CD4-positive, alpha-beta T cell treated with Interleukin-1 beta for 1 hour (primary cell): ENCODE measurements around the gene YPEL1.
A peak's percentile ranks its signal among the peaks of the same experiment; 100 is the strongest.

ENCODE experiments used
- DNase-seq, 2 donors: peaks; one replicate each; pipeline ENCODE4 v3.0.0-alpha.2; 2020 to 2022

The YPEL1 gene

DNA sequence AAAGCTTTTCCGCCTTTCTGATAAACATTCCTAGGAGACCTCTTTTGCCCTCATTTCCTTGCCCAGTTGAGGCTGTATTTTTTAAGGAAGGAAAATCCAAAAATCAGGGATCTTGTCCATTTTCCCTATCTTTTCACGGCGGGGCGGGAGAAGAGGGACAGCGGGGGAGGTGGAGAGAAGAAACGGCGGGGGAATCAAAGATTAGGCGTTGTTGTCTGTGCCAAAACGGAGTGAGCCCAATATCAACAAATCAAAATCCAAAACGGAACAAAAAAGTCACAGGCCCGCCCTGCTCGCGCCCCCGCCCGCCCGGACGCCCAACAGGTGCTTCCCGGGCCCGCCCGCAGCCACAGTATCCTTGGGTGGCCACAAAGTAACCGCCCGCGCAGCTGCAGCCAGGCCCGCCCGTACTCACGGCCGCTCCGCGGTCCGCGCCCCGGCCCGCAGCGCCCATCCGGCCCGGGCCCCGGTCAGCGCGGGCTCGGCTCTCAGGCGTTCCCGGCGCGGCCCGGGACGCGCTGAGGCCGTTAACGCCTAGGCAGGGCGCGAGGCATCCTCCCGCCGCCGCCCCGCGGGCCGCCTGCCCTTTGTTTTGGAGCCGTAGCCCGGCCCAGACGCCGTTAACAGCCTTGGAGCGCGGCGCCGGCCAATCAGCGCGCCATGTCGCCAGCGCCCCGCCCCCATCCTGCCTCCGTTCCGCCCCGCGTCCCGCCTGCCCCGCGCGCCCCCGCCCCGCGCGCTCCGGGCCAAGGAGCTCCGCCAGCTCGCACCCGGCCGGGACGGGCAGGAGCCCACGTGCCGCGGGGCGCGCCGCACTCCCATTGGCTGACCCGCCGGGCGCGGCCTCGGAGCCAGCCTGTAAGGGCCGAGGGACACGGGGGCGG, at the start of gene YPEL1:
TSS of gene YPEL1 (minus strand) at position 595 of the 884 bp plus-strand sequence. CDS start 25,050 bp downstream, outside the sequence.
- DNase-seq = peak; percentile 97 to 98

GRCh38 chr22:21780259-21780658, 44.7 kb upstream of the YPEL1 start:
- DNase-seq = peak in 1 of 2 donors; percentile 33

DNA sequence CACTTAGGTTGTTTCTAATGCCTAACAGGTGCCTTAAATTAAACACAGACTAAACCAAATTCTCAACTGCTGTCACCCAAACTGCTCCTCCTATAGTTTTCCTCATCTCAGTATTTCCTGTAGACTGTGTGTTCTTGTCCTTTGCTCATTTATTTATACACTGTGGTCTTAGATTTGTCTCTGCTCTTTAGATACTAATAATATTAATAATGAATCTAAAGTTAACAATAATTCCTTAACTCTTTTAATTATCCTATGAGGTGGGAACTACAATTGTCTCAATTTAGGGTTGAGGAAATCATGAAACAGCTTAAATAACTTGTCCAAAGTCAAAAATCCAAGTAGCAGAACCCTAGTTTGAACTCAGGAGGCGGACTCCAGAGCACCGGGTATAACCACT, 43.9 kb upstream of the YPEL1 start:
- DNase-seq = no peak

- DNase-seq = no peak
These were observed 43.2 kb upstream of the YPEL1 start for GRCh38 chr22:21778705-21779363.

DNA sequence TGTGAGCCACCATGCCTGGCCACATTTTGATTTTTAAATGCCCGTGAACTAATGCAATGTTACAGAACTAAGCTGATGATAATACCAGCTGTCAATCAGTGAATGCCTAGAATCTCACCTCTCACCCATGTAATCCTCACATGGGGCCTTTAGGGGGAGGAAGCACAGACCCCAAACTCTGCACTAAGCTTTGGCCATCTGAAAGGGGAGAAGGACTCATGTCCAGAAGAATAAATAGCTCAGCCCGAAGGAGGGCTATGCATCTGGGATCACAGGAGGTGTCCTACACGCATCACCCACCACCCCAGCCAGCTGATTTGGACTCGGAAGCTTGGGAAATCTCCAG, 36.0 kb upstream of the YPEL1 start:
- DNase-seq = no peak

GRCh38 chr22:21768435-21768834, 32.8 kb upstream of the YPEL1 start:
- DNase-seq = no peak

DNA sequence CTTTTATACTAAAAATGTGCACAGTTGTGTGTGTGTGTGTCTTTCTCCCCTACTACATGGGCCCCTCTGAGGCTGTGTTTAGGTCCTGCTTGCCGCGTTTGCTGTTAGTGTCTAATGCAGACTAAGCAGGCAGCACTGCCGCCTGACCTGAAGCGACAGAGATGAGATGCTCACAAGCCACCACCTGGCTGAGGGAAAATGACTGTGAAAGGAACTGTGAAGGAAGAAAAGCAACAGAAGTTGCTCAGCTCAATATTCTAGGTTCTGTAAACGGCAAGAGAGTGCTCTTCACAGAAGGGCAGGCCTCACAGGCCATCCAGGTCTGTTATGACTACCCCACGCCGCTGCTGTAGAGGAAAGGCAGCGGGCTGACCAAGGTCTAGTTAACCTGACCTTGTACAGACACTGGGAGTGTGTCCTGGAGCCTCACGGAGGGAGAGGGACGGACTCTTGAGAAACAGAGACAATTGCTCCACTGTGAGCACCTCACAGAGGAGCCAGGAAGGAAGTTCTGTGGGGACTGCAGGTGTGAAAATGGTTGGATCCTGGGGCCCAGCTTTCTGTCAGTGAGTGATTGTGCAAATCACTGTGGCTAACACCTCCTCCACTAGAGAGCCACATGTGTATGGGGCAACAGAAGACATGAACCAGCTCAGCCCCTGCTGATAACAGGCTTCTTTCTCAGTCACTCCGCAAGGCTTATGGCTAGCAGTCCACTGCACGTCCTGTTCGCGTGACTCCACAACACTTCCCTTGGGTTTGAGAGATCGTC, 31.3 kb upstream of the YPEL1 start:
- DNase-seq = peak; percentile 68 to 73

DNA sequence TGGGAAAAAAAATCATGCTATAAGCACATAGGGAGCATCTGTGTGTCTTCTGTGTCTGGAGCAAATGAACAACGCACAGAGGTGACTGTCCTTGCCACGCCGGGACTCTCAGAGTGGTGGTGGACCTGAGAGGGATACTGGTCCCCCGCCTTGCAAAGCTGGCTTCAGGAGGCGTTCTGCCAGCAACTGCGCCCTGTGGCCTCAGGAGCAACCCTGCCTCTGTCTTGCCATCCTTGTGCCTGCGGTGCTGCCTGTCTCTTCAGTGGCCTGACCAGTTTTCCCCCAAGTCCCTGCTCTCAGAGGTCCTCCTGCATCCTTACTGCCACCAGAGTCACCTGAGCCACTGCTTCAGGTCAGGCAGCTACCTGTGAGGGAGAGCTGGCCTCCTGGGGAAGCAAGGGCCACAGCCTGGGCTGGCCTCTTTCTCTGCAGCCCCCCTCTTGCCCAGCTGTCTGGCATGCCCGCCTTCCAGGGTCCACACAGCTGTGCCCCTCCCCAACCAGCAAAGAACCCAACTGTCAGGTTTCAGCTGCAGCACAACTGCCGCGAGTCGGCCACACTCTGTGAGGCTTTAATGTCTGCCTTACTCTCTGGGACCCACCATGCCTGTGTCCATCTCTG, 30.4 kb upstream of the YPEL1 start:
- DNase-seq = no peak

GRCh38 chr22:21764038-21764804, 28.6 kb upstream of the YPEL1 start:
- no peak for DNase-seq

- DNase-seq = peak; percentile 34 to 50
These were observed 27.4 kb upstream of the YPEL1 start for GRCh38 chr22:21762712-21763581.

DNA sequence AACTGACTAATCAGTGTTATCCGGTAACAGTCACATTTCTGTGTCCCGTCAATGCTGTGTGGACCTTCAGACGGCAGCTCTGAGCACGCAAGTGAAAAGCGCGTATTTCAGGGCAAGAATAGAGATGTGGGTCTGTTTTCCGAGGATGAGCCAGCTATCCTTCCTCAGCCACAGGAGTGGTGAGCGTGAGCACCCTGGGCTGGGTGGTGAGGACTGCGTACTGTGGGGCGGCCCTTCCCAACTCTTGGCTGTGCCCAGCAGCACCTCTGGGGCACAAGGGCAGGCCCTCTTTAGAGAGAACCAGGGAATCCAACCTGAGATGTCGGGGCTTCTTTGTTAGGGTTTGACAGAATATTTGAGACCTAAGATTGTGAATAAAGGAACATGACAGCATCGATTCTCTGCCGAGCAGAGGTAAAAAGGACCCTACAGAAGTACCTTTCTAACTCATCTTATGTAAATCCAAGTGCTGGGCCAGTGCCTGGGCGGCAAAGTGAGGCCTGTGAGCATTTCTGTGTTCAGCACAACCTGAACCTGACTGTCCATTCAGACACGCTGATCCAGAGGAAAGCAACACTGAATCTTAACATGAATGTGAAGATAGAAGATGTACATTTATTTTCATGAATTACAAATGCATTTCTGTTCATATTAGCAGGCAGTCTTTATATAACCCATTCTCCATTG, 26.5 kb upstream of the YPEL1 start:
- no peak for DNase-seq

GRCh38 chr22:21761086-21761485, 25.5 kb upstream of the YPEL1 start:
- DNase-seq = no peak

GRCh38 chr22:21760640-21761039, 25.0 kb upstream of the YPEL1 start:
- no peak for DNase-seq

GRCh38 chr22:21759646-21760376, 24.2 kb upstream of the YPEL1 start:
- DNase-seq = no peak

DNA sequence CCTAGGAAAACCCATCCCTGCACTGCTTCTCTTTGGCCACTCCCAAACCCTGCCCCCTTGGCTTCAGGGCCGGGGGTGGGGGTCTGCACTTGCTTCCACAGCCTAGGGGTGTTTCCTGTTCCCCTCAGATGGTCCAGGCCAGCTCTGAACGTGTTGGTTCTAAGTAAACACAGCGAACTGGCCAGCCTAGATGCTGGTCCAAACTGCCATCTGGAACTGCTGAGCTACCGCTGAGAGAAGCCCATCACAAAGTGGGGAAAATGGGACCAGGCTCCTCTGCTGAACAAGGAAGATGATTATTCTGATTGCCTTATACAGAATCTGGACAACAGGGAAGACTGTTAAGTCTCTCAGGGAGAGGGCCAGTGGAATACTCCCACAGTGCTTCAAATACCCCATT, 23.5 kb upstream of the YPEL1 start:
- no peak for DNase-seq

- no peak for DNase-seq
These were observed 22.7 kb upstream of the YPEL1 start for GRCh38 chr22:21758091-21758864.

DNA sequence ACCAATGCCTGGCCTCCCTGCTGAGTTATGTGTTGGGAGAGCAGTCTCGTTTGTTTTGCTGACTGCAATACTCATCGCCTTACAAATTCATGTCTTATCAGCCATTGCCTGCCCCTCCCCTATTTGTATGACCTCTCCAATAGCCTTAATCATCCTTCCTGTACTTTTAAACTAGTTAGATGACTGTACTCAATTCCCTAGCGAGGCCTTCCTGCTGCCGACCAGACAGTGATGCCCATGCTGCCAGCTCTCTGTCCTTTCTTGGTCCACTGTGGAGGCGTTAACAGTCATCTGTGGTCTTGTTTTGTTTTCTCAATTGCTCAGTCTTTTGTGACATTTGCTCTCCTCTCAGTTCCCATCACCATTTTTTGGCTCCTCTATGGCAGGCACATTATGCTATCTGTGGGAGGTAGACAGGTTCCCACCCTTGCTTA, 20.3 kb upstream of the YPEL1 start:
- DNase-seq = no peak

DNA sequence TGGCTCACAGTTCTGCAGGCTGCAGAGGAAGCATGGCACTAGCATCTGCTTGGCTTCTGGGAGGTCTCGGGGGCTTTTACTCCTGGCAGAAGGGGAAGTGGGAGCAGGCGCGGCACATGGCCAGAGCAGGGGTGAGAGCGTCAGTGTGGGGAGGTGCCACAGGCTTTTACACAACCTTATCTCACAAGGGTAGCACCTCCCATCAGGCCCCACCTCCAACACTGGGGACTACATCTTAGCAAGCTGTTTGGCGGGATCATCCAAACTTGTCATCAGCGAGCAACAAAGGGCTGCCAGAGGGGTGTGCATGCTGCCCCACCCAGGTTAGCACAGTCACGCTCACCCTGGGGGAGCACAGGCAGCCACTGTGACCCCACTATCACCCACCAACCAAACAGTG, 18.9 kb upstream of the YPEL1 start:
- DNase-seq = peak in 1 of 2 donors; percentile 42
